NCI-H524 treated with DMSO at 0.1 percent for 48 hours (cell line): ENCODE data around the gene BCL11B.
A peak's percentile ranks its signal among the peaks of the same experiment; 100 is the strongest.

Experiments used
- DNase-seq: peaks from one replicate; lab custom pipeline; 2025; lab: John Stamatoyannopoulos, UW

BCL11B gene

GRCh38 chr14:99286761-99287160, 14.8 kb upstream of the BCL11B start:
- no peak for DNase-seq

- DNase-seq, result no peak
Observed at GRCh38 chr14:99284254-99285004, 12.4 kb upstream of the BCL11B start.

DNA sequence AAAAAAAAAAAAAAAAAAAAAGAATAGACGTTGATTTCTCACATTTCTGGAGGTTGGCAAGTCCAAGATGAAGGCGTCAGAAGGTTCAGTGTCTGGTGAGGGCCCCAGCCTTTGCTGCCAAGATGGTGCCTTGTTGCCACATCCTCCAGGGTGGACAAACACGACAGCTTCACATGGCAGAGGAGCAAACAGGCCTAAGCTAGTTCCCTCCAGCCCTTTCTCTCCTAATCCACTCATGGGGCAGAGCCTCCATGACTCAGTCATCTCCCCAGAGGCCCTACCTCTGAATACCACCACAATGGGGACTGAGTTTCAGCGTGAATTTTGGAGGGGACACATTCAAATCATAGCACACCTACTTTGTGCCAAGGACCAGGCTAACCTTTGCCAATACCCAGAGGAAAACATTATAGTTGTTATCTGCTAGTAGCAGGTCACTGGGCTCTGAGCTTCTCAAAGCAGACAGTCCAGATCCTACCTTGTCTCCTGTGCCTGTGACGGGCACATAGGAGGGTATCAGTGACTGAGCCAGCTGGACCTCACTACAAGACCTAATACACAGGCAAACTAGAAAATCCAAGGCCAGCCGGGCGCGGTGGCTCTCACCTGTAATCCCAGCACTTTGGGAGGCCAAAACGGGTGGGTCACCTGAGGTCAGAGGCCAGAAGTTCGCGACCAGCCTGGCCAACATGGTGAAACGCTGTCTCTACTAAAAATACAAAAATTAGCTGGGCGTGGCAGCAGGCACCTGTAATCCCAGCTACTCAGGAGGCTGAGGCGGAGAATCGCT, 10.5 kb upstream of the BCL11B start:
- DNase-seq, result no peak

DNA sequence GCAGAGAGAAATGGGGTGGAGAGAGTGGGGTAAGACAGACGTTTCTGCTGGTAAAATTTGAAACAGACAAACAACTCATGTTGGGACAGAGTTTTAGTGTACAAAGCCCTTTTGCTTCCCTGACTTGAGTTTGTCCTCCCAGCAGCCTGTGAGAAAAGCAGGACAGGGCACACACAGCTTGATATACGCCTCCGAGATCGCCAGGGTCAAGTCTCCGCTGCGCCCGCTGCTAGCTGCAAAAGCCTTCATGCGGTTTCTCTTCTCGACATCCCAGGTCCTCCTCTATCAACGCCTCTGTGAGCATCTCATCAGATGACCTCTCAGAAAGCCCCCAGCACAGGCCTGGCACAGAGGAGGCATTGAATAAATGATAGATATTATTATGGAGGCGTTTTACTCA, 9.4 kb upstream of the BCL11B start:
- DNase-seq, result no peak

- DNase-seq, result no peak
Observed at GRCh38 chr14:99280852-99281251, 8.9 kb upstream of the BCL11B start.

- DNase-seq, result no peak
Observed at GRCh38 chr14:99280066-99280731, 8.2 kb upstream of the BCL11B start.

DNA sequence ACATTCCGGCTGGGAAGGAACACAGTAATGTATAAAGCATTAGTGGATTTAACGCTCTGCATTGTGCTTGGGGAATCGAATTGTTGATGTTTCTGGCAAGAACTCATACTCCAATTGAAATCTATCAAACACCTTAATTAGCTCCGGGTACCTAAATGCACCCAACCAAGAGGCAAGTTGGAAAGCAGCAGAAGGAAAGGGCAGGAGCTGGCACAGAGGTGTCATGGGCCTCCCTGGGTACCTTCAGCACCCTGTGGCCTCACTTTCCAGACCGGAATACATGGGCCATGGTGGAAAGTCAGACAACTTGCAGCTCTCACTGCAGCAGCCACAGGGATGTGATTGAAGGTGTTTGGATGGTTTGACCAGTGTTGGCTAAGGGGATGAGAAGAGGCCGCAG, 6.8 kb upstream of the BCL11B start:
- no peak for DNase-seq

DNA sequence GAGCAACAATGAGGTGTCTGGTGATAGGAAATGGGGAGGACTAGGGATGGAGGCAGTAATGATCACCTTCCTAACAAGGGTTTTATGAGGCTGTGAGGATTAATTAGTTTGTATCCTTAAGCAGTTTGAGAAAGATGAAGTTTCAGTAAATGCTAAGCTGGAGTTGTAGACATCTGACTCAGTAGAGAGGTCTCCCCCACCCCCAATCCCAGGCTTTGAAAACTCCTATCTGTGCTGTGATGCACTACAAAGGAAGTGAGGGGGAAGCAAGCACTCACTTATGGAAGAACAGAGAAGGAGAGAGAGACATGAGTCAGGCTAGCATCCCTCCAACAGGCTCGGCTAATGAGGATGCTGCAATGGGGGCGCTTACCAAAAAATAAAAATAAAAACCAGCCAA, 5.5 kb upstream of the BCL11B start:
- no peak for DNase-seq

- no peak for DNase-seq
Observed at GRCh38 chr14:99276482-99276881, 4.5 kb upstream of the BCL11B start.

GRCh38 chr14:99275222-99275584, 3.2 kb upstream of the BCL11B start:
- DNase-seq, result no peak

GRCh38 chr14:99274346-99275221, 2.6 kb upstream of the BCL11B start:
- peak; percentile 94 for DNase-seq

DNA sequence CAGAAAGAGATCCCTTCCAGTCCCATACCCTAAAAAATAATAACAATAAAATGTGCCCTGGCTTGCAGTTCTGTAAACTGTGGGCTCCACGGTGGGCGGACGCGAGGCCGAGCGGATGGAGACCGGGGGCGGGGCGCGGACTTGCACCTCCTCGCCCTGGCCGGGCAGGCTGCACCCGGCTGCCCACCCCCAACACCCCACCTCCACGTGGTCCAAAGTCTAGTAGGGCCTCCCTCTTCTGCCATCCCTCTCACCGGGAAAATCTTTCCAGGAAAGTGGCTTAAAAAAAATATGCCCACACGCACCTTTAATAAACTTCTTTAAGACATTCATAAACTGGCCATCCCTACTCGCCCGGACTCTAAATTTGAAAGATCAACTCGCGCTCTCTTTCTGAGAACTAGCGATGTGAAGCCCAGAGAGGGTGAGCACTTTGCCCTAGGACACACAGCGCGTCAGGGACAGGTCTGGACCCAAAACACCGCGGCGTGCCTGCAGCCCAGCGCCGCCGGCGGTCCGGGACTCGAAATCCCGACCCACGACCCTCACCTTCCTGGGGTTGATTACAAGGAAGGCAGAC, 1.9 kb upstream of the BCL11B start:
- no peak for DNase-seq

GRCh38 chr14:99272899-99273765, 1.1 kb upstream of the BCL11B start:
- DNase-seq, result peak; percentile 46

GRCh38 chr14:99272632-99272898, 568 bp upstream of the BCL11B start:
- no peak for DNase-seq

DNA sequence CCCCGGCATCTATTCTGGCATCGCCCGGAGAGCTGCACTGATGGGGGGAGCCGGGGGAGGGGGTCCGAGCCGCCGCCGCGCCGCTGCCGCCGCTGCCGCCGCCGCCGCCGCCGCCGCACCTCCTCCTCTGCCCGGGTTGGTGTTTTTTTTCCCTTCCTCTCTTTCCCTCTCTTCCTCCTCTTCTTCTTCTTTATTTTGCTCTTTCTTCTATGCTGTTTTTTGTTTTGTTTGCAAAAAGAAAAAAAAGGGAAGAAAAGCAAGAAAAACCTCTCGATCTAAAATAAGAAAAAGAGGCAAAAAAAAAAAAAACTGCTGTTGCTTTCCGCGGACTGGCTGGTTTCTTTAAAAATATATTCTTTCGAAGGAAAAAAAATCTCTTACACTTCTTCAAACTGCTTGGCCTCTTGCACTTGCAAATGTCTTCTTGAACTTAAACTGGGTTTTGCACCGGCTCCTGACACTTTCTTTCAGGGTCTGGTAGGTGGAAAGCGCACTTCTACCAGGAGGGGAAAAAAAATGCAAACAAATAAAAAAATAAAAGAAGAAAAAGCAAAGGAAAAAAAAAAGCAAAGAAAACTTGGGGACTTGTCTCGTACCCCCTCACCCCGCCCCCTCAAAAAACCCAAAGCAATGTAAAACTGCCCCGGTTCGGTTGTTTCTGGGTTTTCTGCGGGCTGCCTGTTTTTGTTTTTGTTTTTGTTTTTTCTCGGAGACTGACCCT, 616 bp downstream of the BCL11B start:
- no peak for DNase-seq

GRCh38 chr14:99270458-99271220, 1.4 kb downstream of the BCL11B start:
- DNase-seq, result no peak

DNA sequence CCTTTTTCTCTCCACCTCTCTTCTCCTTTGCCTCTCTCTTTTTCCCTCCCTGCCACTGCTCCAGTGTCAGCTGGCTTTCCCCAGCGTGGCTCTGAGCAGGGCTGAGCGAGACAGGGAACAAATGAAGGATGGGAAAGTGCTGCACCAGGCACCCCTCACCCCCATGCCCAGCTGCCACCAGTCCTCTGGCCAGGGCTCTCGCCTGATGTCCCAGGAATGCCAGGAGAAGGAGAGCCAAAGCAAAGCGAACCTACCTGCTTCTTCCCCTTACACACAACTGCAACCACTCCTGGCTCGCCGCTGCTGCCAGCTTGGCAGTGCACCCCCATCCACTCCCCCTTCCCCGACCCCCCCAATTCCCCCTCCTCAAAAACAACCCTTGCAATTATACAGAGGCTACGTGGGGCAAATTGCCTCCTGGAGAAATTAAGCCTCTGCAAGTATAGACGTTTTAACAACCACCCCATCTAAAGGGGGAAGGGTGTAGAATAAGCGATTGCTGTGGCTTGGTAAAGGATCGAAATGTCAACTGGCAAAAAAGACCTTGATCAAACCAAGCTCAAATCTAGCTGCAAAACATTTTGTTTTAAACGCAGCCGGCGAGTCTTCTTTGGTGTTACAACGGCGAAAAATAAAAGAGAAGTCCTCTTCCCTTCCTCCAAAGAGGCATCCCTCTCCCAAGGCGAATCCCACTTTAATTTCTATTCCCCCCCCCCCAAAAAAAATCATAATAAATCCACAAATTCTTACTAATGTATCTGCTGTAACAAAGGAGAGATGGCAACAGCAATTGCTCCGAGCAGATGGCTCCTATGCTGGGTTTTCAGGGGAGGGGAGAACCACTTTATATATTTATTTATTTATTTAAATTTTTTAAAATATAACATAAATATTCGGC, 2.9 kb downstream of the BCL11B start:
- peak; percentile 18 for DNase-seq
